H9 (cell line): ENCODE measurements around the gene ST6GAL1. TPM values are rescaled to one million over a fixed set of nuclear protein-coding genes. Genes with fewer than 3 reads are reported as not detected.

ENCODE experiments used
- DNase-seq: peaks from one replicate; pipeline ENCODE4 v3.0.0-alpha.2; 2017
- H2AFZ ChIP-seq: one replicate; pipeline ENCODE4 v1.6.1; 2013; ENCODE audit warnings: mild to moderate bottlenecking, low read length, control low read depth, moderate library complexity
- H2AK5ac ChIP-seq: 2 replicates; pipeline ENCODE4 v1.6.1; 2013; ENCODE audit warnings: low read length, control low read depth, mixed read lengths; ENCODE audit not compliant: insufficient read length
- H2BK120ac ChIP-seq: one replicate; pipeline ENCODE4 v1.6.1; 2013; ENCODE audit warnings: low read depth, mild to moderate bottlenecking, low read length, control low read depth, inconsistent platforms; ENCODE audit not compliant: poor library complexity, severe bottlenecking
- H2BK12ac ChIP-seq: 2 replicates; pipeline ENCODE4 v1.6.1; 2013; ENCODE audit warnings: low read length, control low read depth, mixed read lengths, low read depth; ENCODE audit not compliant: insufficient read length
- H2BK15ac ChIP-seq: 2 replicates; pipeline ENCODE4 v1.6.1; 2013; ENCODE audit warnings: low read depth, low read length, control low read depth
- H2BK20ac ChIP-seq: one replicate; pipeline ENCODE4 v1.6.1; 2013; ENCODE audit warnings: low read depth, mild to moderate bottlenecking, low read length, control low read depth, inconsistent platforms; ENCODE audit not compliant: poor library complexity, severe bottlenecking
- H2BK5ac ChIP-seq: 2 replicates; pipeline ENCODE4 v1.6.1; 2013; ENCODE audit warnings: low read length, control low read depth, mixed read lengths; ENCODE audit not compliant: insufficient read length
- H3K14ac ChIP-seq: 2 replicates; pipeline ENCODE4 v1.6.1; 2013; ENCODE audit warnings: low read length, control low read depth; ENCODE audit not compliant: insufficient read depth
- H3K18ac ChIP-seq: 2 replicates; pipeline ENCODE4 v1.6.1; 2013; ENCODE audit warnings: low read depth, mild to moderate bottlenecking, mixed read lengths, low read length, control low read depth; ENCODE audit not compliant: insufficient read length
- H3K23ac ChIP-seq: 2 replicates; pipeline ENCODE4 v1.6.1; 2013; ENCODE audit warnings: low read length, control low read depth, mixed read lengths, low read depth; ENCODE audit not compliant: insufficient read length
- H3K23me2 ChIP-seq: 2 replicates; pipeline ENCODE4 v1.6.1; 2013; ENCODE audit warnings: low read depth, mild to moderate bottlenecking, mixed read lengths, low read length, control low read depth; ENCODE audit not compliant: insufficient read length, poor library complexity, severe bottlenecking
- H3K27ac ChIP-seq: 2 replicates; pipeline ENCODE4 v1.5.1; 2013; ENCODE audit warnings: low read length, control low read depth, mixed read lengths, low read depth; ENCODE audit not compliant: insufficient read length
- H3K27me3 ChIP-seq: 2 replicates; pipeline ENCODE4 v1.6.1; 2013; ENCODE audit warnings: low read length, control low read depth, inconsistent platforms; ENCODE audit not compliant: insufficient read depth
- H3K4ac ChIP-seq: 2 replicates; pipeline ENCODE4 v1.6.1; 2013; ENCODE audit warnings: low read depth, mild to moderate bottlenecking, control low read depth, inconsistent platforms, low read length, moderate library complexity
- H3K4me1 ChIP-seq: 2 replicates; pipeline ENCODE4 v1.6.1; 2013; ENCODE audit warnings: low read length, control low read depth, inconsistent platforms; ENCODE audit not compliant: insufficient read depth
- H3K4me2 ChIP-seq: 2 replicates; pipeline ENCODE4 v1.6.1; 2013; ENCODE audit warnings: low read length, control low read depth, mixed read lengths; ENCODE audit not compliant: insufficient read length, insufficient read depth
- H3K56ac ChIP-seq: 2 replicates; pipeline ENCODE4 v1.6.1; 2013; ENCODE audit warnings: low read depth, mild to moderate bottlenecking, mixed read lengths, low read length, control low read depth; ENCODE audit not compliant: insufficient read length
- H3K79me1 ChIP-seq: 2 replicates; pipeline ENCODE4 v1.6.1; 2013; ENCODE audit warnings: low read depth, mild to moderate bottlenecking, moderate library complexity, low read length, control low read depth, inconsistent platforms; ENCODE audit not compliant: insufficient read depth, poor library complexity, severe bottlenecking
- H3K79me2 ChIP-seq: 2 replicates; pipeline ENCODE4 v1.6.1; 2013; ENCODE audit warnings: low read length, control low read depth, inconsistent platforms; ENCODE audit not compliant: insufficient read depth
- H3K9ac ChIP-seq: 2 replicates; pipeline ENCODE4 v1.6.1; 2013; ENCODE audit warnings: low read length, control low read depth, mixed read lengths; ENCODE audit not compliant: insufficient read length; ENCODE audit errors: extremely low read depth
- H3K9me3 ChIP-seq: one replicate; pipeline ENCODE4 v1.6.1; 2013; ENCODE audit warnings: low read depth, low read length, inconsistent platforms; ENCODE audit not compliant: control insufficient read depth
- H3T11ph ChIP-seq: one replicate; pipeline ENCODE4 v1.6.1; 2013; ENCODE audit warnings: mild to moderate bottlenecking, low read length, control low read depth, inconsistent platforms
- H4K20me1 ChIP-seq: one replicate; pipeline ENCODE4 v1.6.1; 2013; ENCODE audit not compliant: control insufficient read depth, insufficient read length, insufficient read depth
- H4K5ac ChIP-seq: 2 replicates; pipeline ENCODE4 v1.6.1; 2013; ENCODE audit warnings: low read depth, mild to moderate bottlenecking, mixed read lengths, low read length, control low read depth; ENCODE audit not compliant: insufficient read length
- H4K8ac ChIP-seq: replicated peaks from 2 replicates; pipeline ENCODE4 v1.6.1; 2013; ENCODE audit warnings: low read length, control low read depth, mixed read lengths, low read depth; ENCODE audit not compliant: insufficient read length
- H4K91ac ChIP-seq: 2 replicates; pipeline ENCODE4 v1.6.1; 2013; ENCODE audit warnings: low read depth, mild to moderate bottlenecking, moderate library complexity, mixed read lengths, low read length, control low read depth; ENCODE audit not compliant: insufficient read length
- H3K27ac Mint-ChIP-seq, 3 experiments: 2 replicates in 2 of 3; 3 replicates in 1 of 3; pipeline ENCODE4 v1.8.0; 2020 to 2021; ENCODE audit warnings: mixed read lengths in 3 of 3, mild to moderate bottlenecking in 1 of 3, moderate library complexity in 1 of 3
- H3K27me3 Mint-ChIP-seq: 2 replicates; pipeline ENCODE4 v1.8.0; 2021; ENCODE audit warnings: low read depth, mild to moderate bottlenecking, moderate library complexity, mixed read lengths
- H3K36me3 Mint-ChIP-seq, 3 experiments: 2 replicates in 2 of 3; 3 replicates in 1 of 3; pipeline ENCODE4 v1.8.0; 2020 to 2021; ENCODE audit warnings: low read depth in 3 of 3, mixed read lengths in 3 of 3; ENCODE audit not compliant: insufficient read depth in 1 of 3
- H3K4me1 Mint-ChIP-seq, 2 experiments: 2 replicates each; pipeline ENCODE4 v1.8.0; 2020; ENCODE audit warnings: mixed read lengths in 2 of 2
- H3K4me3 Mint-ChIP-seq, 2 experiments: 2 replicates in 1 of 2; 3 replicates in 1 of 2; pipeline ENCODE4 v1.8.0; 2020 to 2021; ENCODE audit warnings: mild to moderate bottlenecking in 2 of 2, mixed read lengths in 2 of 2, moderate library complexity in 1 of 2
- H3K9me3 Mint-ChIP-seq, 2 experiments: 2 replicates in 1 of 2; 3 replicates in 1 of 2; pipeline ENCODE4 v1.8.0; 2020; ENCODE audit warnings: mild to moderate bottlenecking in 2 of 2, mixed read lengths in 2 of 2, moderate library complexity in 1 of 2
- CTCF ChIP-seq: fragments of 200-600 bp; sonication (generic); conservative IDR thresholded peaks from 3 replicates; pipeline ENCODE4 v1.8.0; 2021; ENCODE audit warnings: antibody characterized with exemption, mild to moderate bottlenecking
- WGBS: extraction: QIAGEN DNeasy Blood & Tissue Kit; methylation state at CpG from one replicate; pipeline ENCODE4 v1.1.7; 2013; ENCODE audit warnings: missing lambda C conversion rate, low lambda C conversion rate, mixed read lengths; ENCODE audit not compliant: insufficient read length; ENCODE audit errors: extremely low coverage; 5-methylcytosine and 5-hydroxymethylcytosine counted together
- total RNA-seq: library from RNA; stranded (reverse); gene quantifications from 2 replicates; pipeline ENCODE4 v1.2.1, GENCODE V29; 2021

Gene ST6GAL1
- total RNA-seq, 1 experiment from 2014 or later: 139 TPM

GRCh38 chr3:187125319-187126031, 195.1 kb downstream of the ST6GAL1 start:
- Mint-ChIP-seq H3K36me3 (peaks cover 17 to 31% (median 22%) of the 10 kb centered on the region in 3 experiments; a peak in 6 of 7 replicates), H3K4me1 (peaks cover 5 to 6% of the 10 kb centered on the region in 2 experiments; a peak in 3 of 4 replicates), H3K27me3 (no peaks in the 10 kb centered on the region), H3K27ac (no peak overlapping the region), H3K9me3 (no peaks in the 10 kb centered on the region; a peak in 1 of 5 replicates), H3K4me3 (no peak overlapping the region)
- H2BK15ac ChIP-seq: no peak overlapping the region
- no peaks in the 10 kb centered on the region for H3K79me1 ChIP-seq
- H3K14ac ChIP-seq: no peak overlapping the region
- no peaks in the 10 kb centered on the region for H3K9me3 ChIP-seq
- H2BK12ac ChIP-seq: no peak overlapping the region
- H2BK20ac ChIP-seq: no peak overlapping the region
- H4K20me1 ChIP-seq: no peaks in the 10 kb centered on the region
- no peak for DNase-seq
- H2BK5ac ChIP-seq: no peak overlapping the region
- H3K4me2 ChIP-seq: no peak overlapping the region
- H3K9ac ChIP-seq: no peak overlapping the region
- no peak overlapping the region for H4K5ac ChIP-seq
- H3K27me3 ChIP-seq: no peaks in the 10 kb centered on the region; the same call in 1 of the 2 replicates
- H3K4ac ChIP-seq: no peak overlapping the region
- H3T11ph ChIP-seq: no peak overlapping the region
- no peak overlapping the region for H4K8ac ChIP-seq
- H3K27ac ChIP-seq: no peak overlapping the region
- no peak overlapping the region for H2BK120ac ChIP-seq
- H4K91ac ChIP-seq: no peak overlapping the region
- H3K23ac ChIP-seq: no peak overlapping the region
- no peak overlapping the region for H2AK5ac ChIP-seq
- no CpG with 5 or more reads among the region's 6 CpGs for WGBS
- H3K79me2 ChIP-seq: no peaks in the 10 kb centered on the region
- no peaks in the 10 kb centered on the region for H3K4me1 ChIP-seq
- H2AFZ ChIP-seq: no peak overlapping the region
- no peaks in the 10 kb centered on the region for H3K23me2 ChIP-seq
- no peak for TF ChIP-seq CTCF
- no peak overlapping the region for H3K56ac ChIP-seq
- H3K18ac ChIP-seq: no peak overlapping the region

Other genes starting within 250 kb of the ST6GAL1 start
- not detected in 2 replicates for gene KNG1, start 213.2 kb upstream of the ST6GAL1 start, total RNA-seq
- gene EIF4A2, start 146.9 kb upstream of the ST6GAL1 start, total RNA-seq: 398 and 417 TPM in 2 replicates
- gene RFC4, start 124.0 kb upstream of the ST6GAL1 start, total RNA-seq: 103 and 108 TPM in 2 replicates
- not detected in 2 replicates for gene ADIPOQ, start 87.8 kb upstream of the ST6GAL1 start, total RNA-seq
- 70.8 and 71.7 TPM in 2 replicates for gene RPL39L, start 209.0 kb downstream of the ST6GAL1 start, total RNA-seq